ENCODE data around the gene MYO3A.

- TF ChIP-seq, protein P1, sequence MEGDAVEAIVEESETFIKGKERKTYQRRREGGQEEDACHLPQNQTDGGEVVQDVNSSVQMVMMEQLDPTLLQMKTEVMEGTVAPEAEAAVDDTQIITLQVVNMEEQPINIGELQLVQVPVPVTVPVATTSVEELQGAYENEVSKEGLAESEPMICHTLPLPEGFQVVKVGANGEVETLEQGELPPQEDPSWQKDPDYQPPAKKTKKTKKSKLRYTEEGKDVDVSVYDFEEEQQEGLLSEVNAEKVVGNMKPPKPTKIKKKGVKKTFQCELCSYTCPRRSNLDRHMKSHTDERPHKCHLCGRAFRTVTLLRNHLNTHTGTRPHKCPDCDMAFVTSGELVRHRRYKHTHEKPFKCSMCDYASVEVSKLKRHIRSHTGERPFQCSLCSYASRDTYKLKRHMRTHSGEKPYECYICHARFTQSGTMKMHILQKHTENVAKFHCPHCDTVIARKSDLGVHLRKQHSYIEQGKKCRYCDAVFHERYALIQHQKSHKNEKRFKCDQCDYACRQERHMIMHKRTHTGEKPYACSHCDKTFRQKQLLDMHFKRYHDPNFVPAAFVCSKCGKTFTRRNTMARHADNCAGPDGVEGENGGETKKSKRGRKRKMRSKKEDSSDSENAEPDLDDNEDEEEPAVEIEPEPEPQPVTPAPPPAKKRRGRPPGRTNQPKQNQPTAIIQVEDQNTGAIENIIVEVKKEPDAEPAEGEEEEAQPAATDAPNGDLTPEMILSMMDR (IDR thresholded peaks at IDR 0.05), result no peak
- TF ChIP-seq POLR2AphosphoS5 (IDR thresholded peaks at IDR 0.05), result no peak
- no peak for TF ChIP-seq POLR2A (IDR thresholded peaks at IDR 0.05)
Observed at GRCh38 chr10:26172131-26172530, 238.1 kb downstream of the MYO3A start.

All from prostate gland (tissue), 2 donors.